Retinal pigment epithelial cell (primary cell): Measurements from ENCODE around the gene ATP9B.
"Not testable (repeated sequence)": the region's sequence is repeated elsewhere in the genome, so short reads cannot be mapped to it uniquely, and the experiment has no call there.

Experiments
- DNase-seq: peaks from one replicate; pipeline ENCODE4 v3.0.0-alpha.2; 2010; ENCODE audit warnings: low read depth
- H3K4me3 ChIP-seq: 2 replicates; pipeline ENCODE4 v1.5.1; 2011; ENCODE audit warnings: mild to moderate bottlenecking, low read length, control low read depth, moderate library complexity
- TF ChIP-seq, protein P1 (sequence below): conservative IDR thresholded peaks from 2 replicates; pipeline ENCODE4 v1.5.1; 2011; ENCODE audit warnings: low read depth, low read length, control low read depth, inconsistent platforms

ATP9B gene

DNA sequence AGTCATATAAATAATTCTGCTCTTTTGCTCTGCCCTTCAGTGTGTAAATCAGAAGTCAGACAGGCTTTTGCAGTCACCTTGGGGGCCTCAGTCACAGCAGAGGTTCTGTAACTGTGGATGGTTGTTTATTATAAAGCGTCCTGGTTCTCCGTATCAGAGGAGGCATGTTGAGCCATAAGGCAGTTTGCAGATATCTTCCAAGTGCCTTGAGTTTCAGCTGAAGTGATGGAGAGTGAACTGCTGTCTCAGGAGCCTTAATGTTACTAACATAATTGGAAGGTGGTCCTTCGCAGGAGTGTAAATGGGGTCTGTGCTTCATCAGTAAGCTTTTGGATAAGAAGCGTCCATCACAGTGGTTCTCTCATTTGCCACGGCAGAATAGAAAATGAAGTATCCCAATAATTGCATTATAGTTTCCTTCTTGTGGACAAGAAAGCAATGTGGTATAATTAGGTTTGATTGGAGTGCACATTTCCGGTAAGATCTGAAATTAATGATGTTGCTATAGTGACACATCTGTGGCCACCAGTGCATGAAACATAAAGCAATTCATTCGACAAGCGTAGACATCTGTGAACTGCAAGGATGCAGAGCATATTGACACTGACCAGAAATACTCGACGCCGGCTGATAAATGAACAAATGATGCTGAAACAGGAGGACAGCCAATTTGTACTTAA, 214.1 kb downstream of the ATP9B start:
- no peak for DNase-seq
- no peak overlapping the region for H3K4me3 ChIP-seq
- TF ChIP-seq, protein P1, sequence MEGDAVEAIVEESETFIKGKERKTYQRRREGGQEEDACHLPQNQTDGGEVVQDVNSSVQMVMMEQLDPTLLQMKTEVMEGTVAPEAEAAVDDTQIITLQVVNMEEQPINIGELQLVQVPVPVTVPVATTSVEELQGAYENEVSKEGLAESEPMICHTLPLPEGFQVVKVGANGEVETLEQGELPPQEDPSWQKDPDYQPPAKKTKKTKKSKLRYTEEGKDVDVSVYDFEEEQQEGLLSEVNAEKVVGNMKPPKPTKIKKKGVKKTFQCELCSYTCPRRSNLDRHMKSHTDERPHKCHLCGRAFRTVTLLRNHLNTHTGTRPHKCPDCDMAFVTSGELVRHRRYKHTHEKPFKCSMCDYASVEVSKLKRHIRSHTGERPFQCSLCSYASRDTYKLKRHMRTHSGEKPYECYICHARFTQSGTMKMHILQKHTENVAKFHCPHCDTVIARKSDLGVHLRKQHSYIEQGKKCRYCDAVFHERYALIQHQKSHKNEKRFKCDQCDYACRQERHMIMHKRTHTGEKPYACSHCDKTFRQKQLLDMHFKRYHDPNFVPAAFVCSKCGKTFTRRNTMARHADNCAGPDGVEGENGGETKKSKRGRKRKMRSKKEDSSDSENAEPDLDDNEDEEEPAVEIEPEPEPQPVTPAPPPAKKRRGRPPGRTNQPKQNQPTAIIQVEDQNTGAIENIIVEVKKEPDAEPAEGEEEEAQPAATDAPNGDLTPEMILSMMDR = no peak

DNA sequence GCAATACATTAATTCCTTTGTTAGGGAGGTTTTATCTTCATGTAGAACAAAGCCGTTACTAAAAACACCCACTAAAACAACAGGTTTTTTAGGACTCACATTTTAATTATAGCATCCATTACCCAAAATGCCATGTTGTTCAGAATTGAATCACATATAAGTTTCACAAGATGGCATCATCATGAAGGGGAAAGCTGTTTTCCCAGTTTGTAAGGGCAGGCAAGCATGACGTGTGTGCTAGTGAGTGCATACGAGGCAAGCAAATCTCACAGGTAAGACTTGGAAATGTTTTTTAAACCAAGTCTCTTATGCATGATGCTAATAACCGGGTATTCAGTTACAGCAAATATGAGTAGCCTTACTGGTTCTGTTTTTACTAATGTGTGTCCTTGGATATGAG, 214.7 kb downstream of the ATP9B start:
- DNase-seq = no peak
- TF ChIP-seq, protein P1 = no peak

DNA sequence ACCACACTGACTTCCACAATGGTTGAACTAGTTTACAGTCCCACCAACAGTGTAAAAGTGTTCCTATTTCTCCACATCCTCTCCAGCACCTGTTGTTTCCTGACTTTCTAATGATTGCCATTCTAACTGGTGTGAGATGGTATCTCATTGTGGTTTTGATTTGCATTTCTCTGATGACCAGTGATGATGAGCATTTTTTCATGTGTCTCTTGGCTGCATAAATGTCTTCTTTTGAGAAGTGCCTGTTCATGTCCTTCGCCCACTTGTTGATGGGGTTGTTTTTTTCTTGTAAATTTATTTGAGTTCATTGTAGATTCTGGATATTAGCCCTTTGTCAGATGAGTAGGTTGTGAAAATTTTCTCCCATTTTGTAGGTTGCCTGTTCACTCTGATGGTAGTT, 216.0 kb downstream of the ATP9B start:
- DNase-seq, H3K4me3 ChIP-seq: not testable (repeated sequence)

More for the DNA sequence above, 214.7 kb downstream of the ATP9B start:
- no peak overlapping the region for H3K4me3 ChIP-seq

DNA sequence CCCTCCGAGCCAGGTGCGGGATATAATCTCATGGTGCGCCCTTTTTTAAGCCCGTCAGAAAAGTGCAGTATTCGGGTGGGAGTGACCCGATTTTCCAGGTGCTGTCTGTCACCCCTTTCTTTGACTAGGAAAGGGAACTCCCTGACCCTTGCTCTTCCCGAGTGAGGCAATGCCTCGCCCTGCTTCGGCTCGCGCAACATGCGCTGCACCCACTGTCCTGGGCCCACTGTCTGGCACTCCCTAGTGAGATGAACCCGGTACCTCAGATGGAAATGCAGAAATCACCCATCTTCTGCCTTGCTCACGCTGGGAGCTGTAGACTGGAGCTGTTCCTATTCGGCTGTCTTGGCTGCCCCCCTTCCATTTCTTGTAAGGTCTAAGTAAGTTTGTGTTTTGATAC, 221.2 kb downstream of the ATP9B start:
- not testable (repeated sequence) for DNase-seq, H3K4me3 ChIP-seq

DNA sequence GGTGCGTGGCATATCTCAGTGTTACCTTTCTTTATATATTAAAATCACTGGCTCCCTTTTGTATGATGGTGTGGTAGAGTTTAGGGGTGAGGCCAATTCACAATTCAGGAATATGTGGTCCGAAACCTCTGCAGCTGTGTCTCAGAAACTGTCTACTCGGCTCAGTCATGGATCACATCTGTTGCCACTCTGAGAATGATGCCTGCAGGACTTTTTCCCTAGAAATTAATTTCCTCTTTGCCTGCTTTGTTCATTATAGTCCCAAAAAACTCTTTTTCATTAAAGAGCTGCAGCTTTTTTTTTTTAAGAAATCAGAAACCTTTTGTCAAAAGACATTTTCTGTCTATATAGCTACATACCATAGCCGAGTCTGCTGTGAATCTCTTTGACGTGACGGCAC, 221.7 kb downstream of the ATP9B start:
- TF ChIP-seq, protein P1 = no peak
- H3K4me3 ChIP-seq = no peak overlapping the region
- no peak for DNase-seq

DNA sequence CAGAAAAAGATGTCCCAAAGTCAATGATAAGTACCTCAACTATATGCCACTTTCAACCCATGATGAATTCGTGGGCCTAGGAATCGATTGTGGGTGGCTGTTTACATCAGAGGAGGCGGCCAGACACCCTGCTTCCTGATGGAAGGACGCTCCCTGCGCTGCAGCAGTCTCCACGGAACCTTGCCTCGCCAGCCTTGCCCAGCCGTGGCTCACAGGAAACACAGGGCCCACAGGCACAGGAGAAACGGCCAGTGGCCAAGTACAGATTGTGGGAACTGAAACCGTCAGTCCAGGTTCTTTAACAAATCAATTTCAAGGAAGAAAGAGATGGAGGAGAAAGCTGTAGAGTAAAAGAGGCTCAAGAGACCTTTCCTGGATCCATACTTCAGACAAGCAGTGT, 225.0 kb downstream of the ATP9B start:
- no peak overlapping the region for H3K4me3 ChIP-seq
- TF ChIP-seq, protein P1 = no peak
- DNase-seq = no peak

DNA sequence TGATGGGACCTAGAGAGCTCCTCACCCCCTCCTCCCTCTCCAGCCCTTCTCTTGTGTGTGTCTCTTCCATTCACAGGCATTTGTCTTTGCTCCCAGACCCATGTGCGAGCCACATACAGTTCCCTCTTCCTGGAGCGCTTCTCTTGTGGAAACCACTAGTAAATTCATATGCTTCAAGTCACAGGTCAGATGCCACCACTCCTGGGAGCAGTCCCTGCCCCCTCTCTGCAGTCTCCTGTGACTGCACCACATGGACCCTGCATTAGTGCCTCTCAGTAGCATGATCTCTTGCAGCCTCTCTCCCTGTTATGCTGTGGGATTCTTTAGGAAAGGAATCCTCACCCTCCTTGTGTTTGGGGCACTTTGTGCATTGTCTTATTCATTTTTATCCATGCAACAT, 230.1 kb downstream of the ATP9B start:
- no peak for DNase-seq
- TF ChIP-seq, protein P1 = no peak
- H3K4me3 ChIP-seq = no peak overlapping the region

DNA sequence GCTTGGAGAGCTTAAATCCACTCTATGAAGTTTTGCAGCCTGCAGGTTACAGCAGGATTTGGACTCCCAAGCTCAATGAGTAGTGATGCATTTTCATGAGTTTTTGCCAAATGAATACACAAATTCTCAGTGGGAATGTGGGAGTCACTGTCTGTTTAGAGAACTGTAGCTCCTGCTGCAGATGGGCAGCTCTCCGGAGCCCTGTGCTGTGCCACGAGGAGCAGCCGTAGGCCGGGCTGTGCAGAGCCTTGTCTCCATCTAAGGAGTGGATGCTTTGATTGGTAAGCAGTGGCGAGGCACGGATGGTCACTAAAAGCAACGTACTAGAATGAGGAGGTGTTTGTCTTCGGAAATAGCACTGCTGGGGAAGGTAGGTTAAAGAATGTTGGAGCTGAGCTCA, 230.5 kb downstream of the ATP9B start:
- TF ChIP-seq, protein P1 = no peak
- H3K4me3 ChIP-seq = no peak overlapping the region

More for the DNA sequence above, 230.5 kb downstream of the ATP9B start:
- DNase-seq = no peak
